Activated naive CD4-positive, alpha-beta T cell treated with anti-CD3 and anti-CD28 coated beads, Interleukin-2, amount 50 U/mL, for 24 hours (primary cell): ENCODE measurements around the gene PEAK3.

Source experiments
- H3K27ac Mint-ChIP-seq: one replicate; pipeline ENCODE4 v1.8.0; 2021; ENCODE audit warnings: mild to moderate bottlenecking, mixed read lengths
- H3K27me3 Mint-ChIP-seq: one replicate; pipeline ENCODE4 v1.8.0; 2021; ENCODE audit warnings: mixed read lengths
- H3K36me3 Mint-ChIP-seq: one replicate; pipeline ENCODE4 v1.8.0; 2021; ENCODE audit warnings: mixed read lengths
- H3K4me1 Mint-ChIP-seq: one replicate; pipeline ENCODE4 v1.8.0; 2021; ENCODE audit warnings: mixed read lengths
- H3K4me3 Mint-ChIP-seq: one replicate; pipeline ENCODE4 v1.8.0; 2021; ENCODE audit warnings: mild to moderate bottlenecking, mixed read lengths
- H3K9me3 Mint-ChIP-seq: one replicate; pipeline ENCODE4 v1.8.0; 2021; ENCODE audit warnings: mixed read lengths

The PEAK3 gene, protein sequence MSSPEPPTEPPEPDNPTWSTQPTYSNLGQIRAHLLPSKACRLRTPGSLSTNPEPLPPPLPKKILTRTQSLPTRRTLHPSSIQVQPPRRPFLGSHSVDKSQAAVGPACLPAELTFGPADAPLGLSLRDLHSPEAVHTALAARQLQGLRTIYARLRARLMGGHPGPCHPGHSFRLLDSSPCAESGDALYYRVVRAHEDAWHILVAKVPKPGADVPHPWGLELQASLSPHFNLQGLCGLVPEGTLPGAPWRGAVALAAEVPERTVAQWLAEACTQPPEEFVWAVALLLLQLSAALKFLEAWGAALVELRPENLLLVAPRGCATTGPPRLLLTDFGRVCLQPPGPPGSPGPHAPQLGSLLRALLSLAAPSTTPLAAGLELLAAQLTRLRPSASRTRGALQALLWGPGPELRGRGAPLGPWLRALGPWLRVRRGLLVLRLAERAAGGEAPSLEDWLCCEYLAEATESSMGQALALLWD

DNA sequence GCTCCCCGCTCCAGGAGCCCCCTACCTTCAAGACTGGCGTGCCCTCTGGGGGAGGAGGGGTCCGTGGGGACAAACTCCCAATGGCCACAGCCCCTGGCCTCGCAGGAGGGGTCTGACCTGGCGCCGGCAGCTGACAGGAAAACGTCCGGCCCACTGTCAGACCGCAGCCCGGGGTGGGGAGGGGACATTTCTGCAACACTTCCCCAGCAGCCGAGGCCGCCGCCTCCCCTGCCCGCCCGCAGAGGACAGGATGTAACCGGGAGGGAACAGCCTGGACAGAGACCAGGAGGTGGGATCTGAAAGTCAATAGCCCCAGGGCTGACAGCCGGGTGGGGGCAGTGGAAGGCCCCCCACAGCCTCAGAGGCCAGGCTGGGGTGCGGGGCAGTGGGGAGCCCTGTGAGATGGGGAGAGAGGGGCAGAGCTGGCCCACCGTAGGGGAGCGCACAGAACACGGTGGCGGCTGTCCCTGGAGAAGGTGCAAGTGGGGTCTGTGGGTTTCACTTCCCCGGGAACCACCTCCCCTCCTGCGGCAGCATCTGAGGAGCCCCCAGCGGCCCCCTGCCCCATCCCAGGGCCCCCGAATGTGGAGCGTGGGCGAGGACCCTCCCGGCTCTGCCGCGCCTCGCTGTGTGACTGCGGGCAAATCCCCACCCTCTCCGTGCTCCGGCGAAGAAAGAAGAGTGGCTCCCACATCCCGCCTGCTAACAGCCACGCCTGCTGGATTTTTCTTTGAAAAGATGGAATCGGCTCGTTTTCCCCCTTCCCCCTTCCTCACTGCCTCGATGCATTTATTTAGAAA, at the start of gene PEAK3:
PEAK3 (minus strand) TSS at position 114 of the 800 bp plus-strand sequence. CDS start 1,244 bp downstream, outside the sequence.
- Mint-ChIP-seq H3K27ac (no peak within 1 kb of the TSS), H3K27me3 (no peaks in the 10 kb centered on the region), H3K36me3 (no peaks in the 10 kb centered on the region), H3K4me1 (peaks cover 5% of the 10 kb centered on the region), H3K9me3 (no peaks in the 10 kb centered on the region), H3K4me3 (peak within 1 kb of the TSS; percentile 72)

DNA sequence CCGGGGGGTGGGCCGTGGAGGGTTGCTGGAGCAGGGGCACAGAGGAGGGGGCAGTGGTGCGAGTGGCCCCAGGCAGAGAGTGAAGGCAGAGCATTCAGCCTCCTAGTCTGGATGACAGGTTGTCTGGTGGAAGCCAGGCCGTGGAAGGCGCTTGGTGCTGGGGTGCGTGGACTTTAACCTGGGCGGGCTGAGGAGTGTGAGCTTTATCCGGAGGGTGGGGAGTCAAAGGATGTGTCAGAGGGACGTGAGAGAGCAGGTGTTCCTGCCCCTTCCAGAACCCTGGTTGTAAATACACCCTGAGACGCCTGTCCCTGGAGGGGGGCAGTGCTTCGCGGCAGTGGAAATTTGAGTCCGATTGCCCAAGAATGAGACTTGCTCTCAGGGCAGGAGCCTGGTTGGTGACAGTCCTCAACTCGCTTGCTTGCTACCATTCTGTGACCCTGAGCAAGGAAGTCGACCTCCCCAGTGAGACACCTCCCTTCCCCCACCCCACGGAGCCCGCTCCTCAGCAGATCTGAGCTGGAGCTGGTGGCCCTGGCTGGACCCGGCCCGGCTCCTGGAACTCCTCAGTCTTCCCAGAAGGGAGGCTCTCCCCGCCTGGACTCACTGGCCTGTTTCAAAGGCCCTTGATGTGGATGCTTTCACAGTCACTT, 48.8 kb upstream of the PEAK3 start:
- no peak overlapping the region for H3K27ac Mint-ChIP-seq
- no peaks in the 10 kb centered on the region for H3K27me3 Mint-ChIP-seq
- H3K4me3 Mint-ChIP-seq: peak overlapping the region; percentile 43
- no peaks in the 10 kb centered on the region for H3K9me3 Mint-ChIP-seq
- peaks cover 10% of the 10 kb centered on the region for H3K36me3 Mint-ChIP-seq
- H3K4me1 Mint-ChIP-seq: peaks cover 53% of the 10 kb centered on the region

DNA sequence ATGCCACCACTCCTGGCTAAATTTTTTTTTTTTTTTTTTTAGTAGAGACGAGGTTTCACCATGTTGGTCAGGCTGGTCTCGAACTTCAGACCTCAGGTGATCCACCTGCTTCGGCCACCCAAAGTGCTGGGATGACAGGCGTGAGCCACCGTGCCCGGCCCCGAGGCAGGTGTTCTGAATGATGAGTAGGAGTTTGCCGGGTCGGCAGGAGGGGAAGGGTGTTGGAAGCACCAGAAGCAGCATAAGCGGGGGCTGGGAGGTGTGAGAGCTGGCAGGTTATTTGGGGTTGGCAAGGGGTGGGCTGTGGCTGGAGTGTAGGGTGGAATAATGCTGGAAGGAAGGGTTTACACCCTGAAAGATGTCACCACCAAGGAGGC, 48.3 kb upstream of the PEAK3 start:
- H3K36me3 Mint-ChIP-seq: peaks cover 10% of the 10 kb centered on the region
- no peak overlapping the region for H3K27ac Mint-ChIP-seq
- H3K4me3 Mint-ChIP-seq: peak overlapping the region; percentile 91
- no peaks in the 10 kb centered on the region for H3K9me3 Mint-ChIP-seq
- no peaks in the 10 kb centered on the region for H3K27me3 Mint-ChIP-seq
- H3K4me1 Mint-ChIP-seq: peaks cover 55% of the 10 kb centered on the region

DNA sequence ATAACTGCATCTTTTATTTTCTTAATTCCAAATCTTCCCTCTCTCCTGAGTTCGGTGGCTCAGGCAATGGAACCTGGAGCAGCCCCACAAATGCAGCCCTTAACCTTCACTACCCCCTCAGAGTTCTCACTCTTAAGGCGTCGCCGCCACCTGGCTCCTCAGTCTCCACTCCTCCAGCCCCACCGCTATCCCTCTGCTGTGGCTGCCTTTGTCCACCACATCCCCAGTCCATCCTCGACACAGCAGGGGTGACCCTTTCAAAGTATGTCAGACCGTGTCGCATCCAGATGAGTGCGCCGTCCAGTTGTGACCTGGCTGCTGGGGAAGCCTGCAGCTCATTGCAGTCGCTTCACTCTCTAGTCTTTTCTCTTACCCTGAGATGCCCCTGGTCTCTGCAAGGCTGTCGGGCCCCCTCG, 47.5 kb upstream of the PEAK3 start:
- H3K27me3 Mint-ChIP-seq: no peaks in the 10 kb centered on the region
- H3K4me1 Mint-ChIP-seq: peaks cover 55% of the 10 kb centered on the region
- H3K27ac Mint-ChIP-seq: peak overlapping the region; percentile 92
- no peaks in the 10 kb centered on the region for H3K9me3 Mint-ChIP-seq
- H3K4me3 Mint-ChIP-seq: peak overlapping the region; percentile 91
- H3K36me3 Mint-ChIP-seq: peaks cover 10% of the 10 kb centered on the region

DNA sequence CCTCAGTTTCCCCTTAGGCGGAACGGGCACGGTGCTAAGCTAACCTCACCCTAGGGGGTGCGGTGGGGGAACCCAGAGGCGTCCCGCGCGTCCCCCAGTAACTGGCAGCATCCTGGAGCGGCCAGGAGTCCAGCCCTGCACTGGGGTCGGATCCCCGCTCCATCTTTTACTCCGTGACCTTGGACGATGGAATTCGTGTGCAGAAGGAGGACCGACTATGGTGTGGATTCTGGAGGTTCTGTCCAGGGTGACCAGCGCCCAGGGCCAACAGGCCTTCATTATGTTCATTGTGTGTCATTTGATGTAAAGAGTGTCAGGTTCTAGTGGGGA, 47.1 kb upstream of the PEAK3 start:
- Mint-ChIP-seq H3K4me3 (peak overlapping the region; percentile 91), H3K36me3 (peaks cover 10% of the 10 kb centered on the region), H3K4me1 (peaks cover 55% of the 10 kb centered on the region), H3K9me3 (no peaks in the 10 kb centered on the region), H3K27ac (peak overlapping the region; percentile 92), H3K27me3 (no peaks in the 10 kb centered on the region)

DNA sequence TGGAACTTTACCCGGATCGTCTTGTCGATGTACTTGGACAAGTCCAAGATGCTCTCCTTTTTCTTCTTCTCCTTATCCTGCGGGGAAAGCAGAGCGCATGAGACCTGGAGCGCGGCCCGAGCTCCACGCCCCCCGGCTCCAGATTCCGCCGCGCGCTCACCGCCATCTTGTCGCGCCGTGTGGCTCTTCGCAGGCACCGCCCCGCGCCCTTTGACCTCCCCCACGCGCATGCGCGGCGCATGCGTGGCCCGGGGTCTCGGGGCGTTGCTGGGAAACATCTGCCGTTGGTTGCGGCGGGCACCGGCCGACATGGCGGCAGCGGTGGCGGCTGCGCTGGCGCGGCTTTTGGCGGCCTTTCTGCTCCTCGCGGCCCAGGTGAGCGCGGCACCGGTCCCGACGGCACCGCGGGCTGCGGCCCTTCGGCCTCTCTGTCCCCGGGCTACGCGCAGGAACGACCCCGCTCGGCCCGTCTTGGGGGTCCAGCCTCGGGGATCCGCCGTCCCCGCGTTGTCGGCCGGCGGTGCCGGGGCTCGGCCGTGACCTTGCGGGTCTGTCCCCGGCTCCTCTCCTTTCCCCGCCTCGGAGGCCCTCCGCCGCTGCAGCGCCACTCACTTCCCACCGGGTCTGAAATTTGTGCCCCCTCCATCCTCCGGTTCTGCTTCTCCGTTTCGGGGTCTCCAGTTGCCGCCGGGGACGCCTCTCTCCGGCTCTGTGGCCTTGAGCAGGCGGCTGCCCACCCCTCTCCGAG, 46.6 kb upstream of the PEAK3 start, which contains the start of the genes LSM7 and SPPL2B:
LSM7 (minus strand) TSS at position 186 of the 748 bp plus-strand sequence; CDS start at position 166, 20 bp downstream.
SPPL2B (plus strand) TSS at position 284 of the 748 bp plus-strand sequence; CDS start at position 310, 26 bp downstream.
- H3K4me1 Mint-ChIP-seq: peaks cover 55% of the 10 kb centered on the region
- peak within 1 kb of the TSS; percentile 96 for H3K4me3 Mint-ChIP-seq
- H3K27ac Mint-ChIP-seq: peak within 1 kb of the TSS; percentile 98
- peaks cover 10% of the 10 kb centered on the region for H3K36me3 Mint-ChIP-seq
- no peaks in the 10 kb centered on the region for H3K27me3 Mint-ChIP-seq
- no peaks in the 10 kb centered on the region for H3K9me3 Mint-ChIP-seq

DNA sequence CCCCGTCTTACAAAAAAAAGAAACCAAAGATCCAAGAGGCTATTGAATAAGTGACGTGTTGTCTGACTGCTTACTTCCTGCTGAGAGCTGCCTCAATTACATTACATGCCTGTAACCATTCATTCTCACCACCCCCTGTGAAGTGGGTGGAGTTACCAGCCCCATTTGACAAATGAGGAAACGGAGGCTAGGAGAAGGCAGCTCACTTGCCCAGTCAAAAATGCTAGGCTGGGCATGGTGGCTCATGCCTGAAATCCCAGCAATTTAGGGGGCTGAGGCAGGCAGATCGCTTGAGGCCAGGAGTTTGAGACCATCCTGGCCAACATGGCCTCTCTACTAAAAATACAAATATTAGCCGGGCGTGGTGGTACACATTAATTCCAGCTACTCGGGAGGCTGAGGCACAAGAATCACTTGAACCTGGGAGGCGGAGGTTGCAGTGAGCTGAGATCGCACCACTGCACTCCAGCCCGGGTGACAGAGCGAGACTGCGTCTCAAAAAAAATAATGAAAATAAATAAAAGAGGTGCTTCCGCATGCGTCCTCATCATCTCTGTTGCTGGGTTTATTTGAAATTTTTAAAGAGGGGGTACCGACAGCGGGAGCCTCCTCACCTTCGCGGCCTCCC, 45.9 kb upstream of the PEAK3 start:
- no peaks in the 10 kb centered on the region for H3K9me3 Mint-ChIP-seq
- H3K4me1 Mint-ChIP-seq: peaks cover 55% of the 10 kb centered on the region
- H3K4me3 Mint-ChIP-seq: peak overlapping the region; percentile 96
- H3K27me3 Mint-ChIP-seq: no peaks in the 10 kb centered on the region
- peaks cover 10% of the 10 kb centered on the region for H3K36me3 Mint-ChIP-seq
- peak overlapping the region; percentile 98 for H3K27ac Mint-ChIP-seq

DNA sequence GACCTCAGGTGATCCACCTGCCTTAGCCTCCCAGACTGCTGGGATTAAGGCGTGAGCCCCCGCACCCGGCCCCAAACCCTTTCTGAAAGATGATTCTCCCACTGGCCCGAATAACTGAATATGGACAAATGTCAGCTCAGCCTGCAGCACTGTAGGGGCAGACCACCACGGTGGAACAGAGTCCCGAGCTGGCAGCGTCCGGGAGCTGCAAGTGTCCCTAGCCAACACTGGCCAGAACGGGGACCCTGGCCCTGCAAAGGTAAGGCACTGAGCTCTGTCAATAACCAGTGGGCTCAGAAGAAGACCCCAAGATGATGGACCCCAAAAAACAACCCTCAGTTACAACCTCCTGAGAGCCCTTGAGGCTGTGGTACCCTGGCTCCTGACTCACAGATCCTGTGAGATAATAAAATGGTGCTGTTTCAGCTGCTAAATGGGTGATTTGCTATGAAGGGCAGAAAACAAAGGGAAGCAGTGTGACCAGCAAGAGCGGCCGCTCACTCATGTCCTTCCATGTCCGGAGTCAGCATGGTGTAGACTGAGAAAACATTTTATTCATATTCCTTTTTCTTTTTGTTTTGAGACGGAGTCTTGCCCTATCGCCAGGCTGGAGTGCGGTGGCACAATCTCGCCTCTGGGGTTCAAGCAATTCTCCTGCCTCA, 44.9 kb upstream of the PEAK3 start:
- Mint-ChIP-seq H3K4me3 (peak overlapping the region; percentile 96), H3K4me1 (peaks cover 49% of the 10 kb centered on the region), H3K36me3 (peaks cover 10% of the 10 kb centered on the region), H3K27me3 (no peaks in the 10 kb centered on the region), H3K9me3 (no peaks in the 10 kb centered on the region), H3K27ac (peak overlapping the region; percentile 98)

DNA sequence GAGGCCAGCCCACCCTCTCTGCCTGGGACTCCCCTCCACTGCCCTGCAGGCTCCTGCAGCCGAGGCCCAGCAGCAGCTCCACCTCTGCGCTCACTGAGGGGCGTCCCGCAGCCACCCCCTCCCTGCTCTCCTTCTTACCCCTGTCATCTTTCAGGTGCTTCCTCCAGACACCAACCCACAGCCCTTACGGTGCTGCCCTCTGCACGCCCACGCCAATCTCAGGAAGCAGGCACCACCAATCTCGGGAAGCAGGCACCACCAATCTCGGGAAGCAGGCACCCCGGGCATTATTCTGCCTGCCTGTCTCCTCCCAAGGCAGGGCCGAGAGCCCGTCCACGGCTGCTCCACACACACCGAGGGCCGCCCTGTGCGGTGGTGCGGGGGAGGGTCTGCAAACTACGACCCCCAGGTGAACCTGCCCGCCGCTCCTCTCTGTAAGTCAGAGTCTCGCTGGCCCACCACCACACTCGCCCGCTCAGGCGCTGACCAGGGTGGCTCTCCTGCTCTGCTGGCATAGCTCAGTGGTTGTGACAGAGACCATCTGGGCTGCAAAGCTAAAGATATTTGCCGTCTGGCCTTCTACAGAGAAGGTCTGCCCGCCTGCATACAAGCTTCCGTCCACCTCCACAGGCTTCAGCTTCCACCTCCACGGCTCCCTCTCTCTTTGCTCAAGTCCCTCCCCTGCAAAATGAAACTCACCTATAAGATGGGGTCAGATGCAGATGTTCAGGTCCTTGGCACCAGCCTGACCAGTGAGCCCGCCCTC, 43.5 kb upstream of the PEAK3 start:
- Mint-ChIP-seq H3K36me3 (peaks cover 10% of the 10 kb centered on the region), H3K27ac (no peak overlapping the region), H3K4me3 (peak overlapping the region; percentile 96), H3K27me3 (no peaks in the 10 kb centered on the region), H3K4me1 (peaks cover 37% of the 10 kb centered on the region), H3K9me3 (no peaks in the 10 kb centered on the region)

DNA sequence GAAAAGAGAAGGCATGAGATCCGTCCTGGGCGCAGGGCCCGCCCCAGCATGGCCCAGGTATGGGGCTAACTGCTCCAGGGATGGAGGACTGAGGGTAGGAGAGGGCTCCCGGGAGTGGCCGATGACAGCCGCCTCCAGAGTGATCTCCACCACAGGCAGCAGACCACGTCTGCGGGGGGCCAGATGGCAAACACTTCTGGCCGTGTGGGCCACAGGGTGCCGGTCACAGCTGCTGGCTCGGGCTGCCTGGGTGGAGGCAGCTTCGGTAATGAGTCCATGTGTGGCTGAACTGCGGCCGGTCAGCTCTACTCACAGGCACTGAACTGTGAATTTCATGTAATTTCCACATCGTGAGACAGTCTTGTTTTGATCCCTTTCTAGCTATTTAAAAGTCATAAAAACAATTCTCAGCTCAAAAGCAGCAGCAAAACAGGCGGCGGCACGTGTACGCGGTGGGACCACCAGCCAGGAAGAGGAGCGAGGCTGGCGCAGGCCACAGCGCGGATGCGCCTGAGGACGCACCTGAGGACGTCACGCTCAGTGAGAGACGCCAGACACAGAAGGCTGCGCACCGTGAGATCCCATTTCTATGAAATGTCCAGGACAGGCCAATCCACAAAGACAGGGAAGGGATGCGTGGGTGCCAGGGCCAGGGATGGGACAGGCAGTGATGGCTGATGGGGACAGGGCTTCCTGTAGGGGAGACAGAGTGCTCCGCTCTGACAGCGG, 42.4 kb upstream of the PEAK3 start:
- no peaks in the 10 kb centered on the region for H3K9me3 Mint-ChIP-seq
- peaks cover 10% of the 10 kb centered on the region for H3K36me3 Mint-ChIP-seq
- no peak overlapping the region for H3K27ac Mint-ChIP-seq
- H3K27me3 Mint-ChIP-seq: no peaks in the 10 kb centered on the region
- H3K4me3 Mint-ChIP-seq: peak overlapping the region; percentile 15
- H3K4me1 Mint-ChIP-seq: peaks cover 28% of the 10 kb centered on the region

DNA sequence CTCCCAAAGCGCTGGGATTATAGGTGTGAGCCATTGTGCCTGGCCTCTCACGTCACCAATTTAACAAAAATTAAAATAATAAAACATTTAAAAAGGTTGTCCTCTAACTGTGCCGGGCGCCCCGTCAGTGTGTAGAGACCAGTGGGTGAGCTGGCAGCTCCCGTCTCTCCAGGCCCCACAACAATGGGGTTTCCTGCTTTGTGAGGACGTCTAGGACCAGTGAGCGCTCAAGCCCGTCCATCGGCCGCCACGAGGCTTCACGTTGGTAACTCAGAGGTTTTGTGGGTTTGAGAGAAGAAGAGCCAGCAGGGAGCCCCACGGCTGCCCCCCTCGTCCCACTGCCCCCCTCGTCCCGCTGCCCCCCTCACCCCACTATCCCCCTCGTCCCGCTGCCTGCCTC, 41.7 kb upstream of the PEAK3 start:
- Mint-ChIP-seq H3K9me3 (no peaks in the 10 kb centered on the region), H3K36me3 (peaks cover 10% of the 10 kb centered on the region), H3K4me1 (peaks cover 24% of the 10 kb centered on the region), H3K27ac (no peak overlapping the region), H3K27me3 (no peaks in the 10 kb centered on the region), H3K4me3 (no peak overlapping the region)

DNA sequence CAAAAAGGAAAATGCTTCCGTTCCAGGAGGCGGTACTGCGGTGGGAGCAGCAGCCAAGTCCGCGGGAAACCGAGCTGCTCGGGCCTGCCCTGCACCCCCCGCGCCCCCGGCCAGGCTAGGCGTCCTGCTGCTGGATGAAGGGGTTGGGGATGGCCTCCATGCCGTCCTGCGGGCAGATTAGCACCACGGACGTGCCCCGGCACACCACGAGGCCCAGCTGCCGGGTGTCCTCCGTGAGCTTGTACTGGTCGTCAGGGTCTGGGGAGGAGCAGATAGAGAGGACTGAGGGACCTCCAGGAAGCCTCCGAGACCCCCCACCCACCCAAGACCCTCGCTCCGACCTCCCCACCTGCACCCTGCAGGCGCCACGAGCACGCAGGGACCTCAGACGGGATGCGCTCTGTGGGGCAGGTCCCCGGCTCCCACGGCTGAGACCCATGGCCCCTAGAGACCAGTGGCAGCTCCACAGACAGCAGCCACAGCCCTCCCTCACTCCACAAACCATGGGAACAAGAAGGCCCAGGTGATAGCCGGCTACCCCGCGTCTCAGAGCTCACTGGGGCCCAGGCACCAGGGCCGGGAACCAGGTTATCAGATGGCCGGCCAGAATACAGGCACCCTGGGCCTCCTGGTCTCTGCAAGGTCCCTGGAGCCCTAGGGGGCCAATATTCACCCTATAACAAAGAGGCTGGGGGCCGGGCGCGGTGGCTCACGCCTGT, 39.7 kb upstream of the PEAK3 start:
- Mint-ChIP-seq H3K9me3 (no peaks in the 10 kb centered on the region), H3K4me3 (no peak overlapping the region), H3K36me3 (peaks cover 5% of the 10 kb centered on the region), H3K27ac (no peak overlapping the region), H3K27me3 (no peaks in the 10 kb centered on the region), H3K4me1 (peaks cover 13% of the 10 kb centered on the region)

DNA sequence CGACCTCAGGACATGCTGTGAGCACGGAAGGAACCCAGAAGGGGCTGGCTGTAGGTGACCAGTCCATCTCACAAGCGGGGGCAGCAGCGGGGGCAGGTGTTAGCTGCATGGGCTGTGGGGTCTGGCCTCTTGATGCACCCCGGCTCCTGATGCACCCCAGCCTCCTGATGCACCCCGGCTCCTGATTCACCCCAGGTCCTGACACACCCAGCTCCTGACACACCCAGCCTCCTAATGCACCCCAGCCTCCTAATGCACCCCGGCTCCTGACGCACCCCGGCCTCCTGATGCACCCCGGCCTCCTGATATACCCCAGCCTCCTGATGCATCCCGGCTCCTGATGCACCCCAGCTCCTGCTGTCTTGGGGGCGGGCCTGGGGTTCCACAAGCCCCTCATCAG, 39.0 kb upstream of the PEAK3 start:
- Mint-ChIP-seq H3K9me3 (no peaks in the 10 kb centered on the region), H3K27me3 (no peaks in the 10 kb centered on the region), H3K36me3 (peaks cover 3% of the 10 kb centered on the region), H3K4me3 (no peak overlapping the region), H3K27ac (no peak overlapping the region), H3K4me1 (peaks cover 7% of the 10 kb centered on the region)
